Measurements from ENCODE around the gene GALNT2.

The GALNT2 gene

GRCh38 chr1:230151924-230152468, 85.0 kb downstream of the GALNT2 start:
- Histone ChIP-seq H3K36me3 (ENCODE audit: control insufficient read depth, insufficient read depth, low read length) (no peaks in the 10 kb centered on the region), H3K4me1 (ENCODE audit: control insufficient read depth, insufficient read depth, low read length) (peaks cover 10% of the 10 kb centered on the region), H3K27me3 (ENCODE audit: control insufficient read depth, insufficient read depth, low read length) (no peaks in the 10 kb centered on the region), H3K9ac (ENCODE audit: low read length) (no peak overlapping the region), H3K4me3 (ENCODE audit: low read depth, low read length) (no peak overlapping the region), H3K27ac (ENCODE audit: low read depth, low read length) (no peak overlapping the region), H3K9me3 (ENCODE audit: control insufficient read depth, insufficient read depth, low read depth, low read length) (peaks cover 5% of the 10 kb centered on the region; the same call in 1 of the 2 replicates)

- Histone ChIP-seq H3K9me3 (ENCODE audit: control insufficient read depth, insufficient read depth, low read depth, low read length) (peaks cover 7% of the 10 kb centered on the region; the same call in 1 of the 2 replicates), H3K9ac (ENCODE audit: low read length) (no peak overlapping the region), H3K27ac (ENCODE audit: low read depth, low read length) (no peak overlapping the region), H3K27me3 (ENCODE audit: control insufficient read depth, insufficient read depth, low read length) (no peaks in the 10 kb centered on the region), H3K36me3 (ENCODE audit: control insufficient read depth, insufficient read depth, low read length) (no peaks in the 10 kb centered on the region), H3K4me3 (ENCODE audit: low read depth, low read length) (no peak overlapping the region), H3K4me1 (ENCODE audit: control insufficient read depth, insufficient read depth, low read length) (peaks cover 13% of the 10 kb centered on the region)
Measured at GRCh38 chr1:230152999-230153398, 86.0 kb downstream of the GALNT2 start.

- Histone ChIP-seq H3K4me3 (ENCODE audit: low read depth, low read length) (no peak overlapping the region), H3K27ac (ENCODE audit: low read depth, low read length) (no peak overlapping the region), H3K9me3 (ENCODE audit: control insufficient read depth, insufficient read depth, low read depth, low read length) (peaks cover 7% of the 10 kb centered on the region; the same call in 1 of the 2 replicates)
Measured at GRCh38 chr1:230153641-230154296, 86.7 kb downstream of the GALNT2 start.

GRCh38 chr1:230155021-230155420, 88.0 kb downstream of the GALNT2 start:
- H3K27me3 ChIP-seq (ENCODE audit: control insufficient read depth, insufficient read depth, low read length), result no peaks in the 10 kb centered on the region
- no peak overlapping the region for H3K9ac ChIP-seq (ENCODE audit: low read length)
- no peaks in the 10 kb centered on the region for H3K36me3 ChIP-seq (ENCODE audit: control insufficient read depth, insufficient read depth, low read length)
- H3K9me3 ChIP-seq (ENCODE audit: control insufficient read depth, insufficient read depth, low read depth, low read length), result peaks cover 7% of the 10 kb centered on the region; the same call in 1 of the 2 replicates
- peaks cover 16% of the 10 kb centered on the region for H3K4me1 ChIP-seq (ENCODE audit: control insufficient read depth, insufficient read depth, low read length)
- H3K27ac ChIP-seq (ENCODE audit: low read depth, low read length), result no peak overlapping the region
- H3K4me3 ChIP-seq (ENCODE audit: low read depth, low read length), result no peak overlapping the region

More at GRCh38 chr1:230153641-230154296, 86.7 kb downstream of the GALNT2 start:
- Histone ChIP-seq H3K9ac (ENCODE audit: low read length) (no peak overlapping the region), H3K36me3 (ENCODE audit: control insufficient read depth, insufficient read depth, low read length) (no peaks in the 10 kb centered on the region), H3K27me3 (ENCODE audit: control insufficient read depth, insufficient read depth, low read length) (no peaks in the 10 kb centered on the region), H3K4me1 (ENCODE audit: control insufficient read depth, insufficient read depth, low read length) (peaks cover 18% of the 10 kb centered on the region)

- Histone ChIP-seq H3K36me3 (ENCODE audit: control insufficient read depth, insufficient read depth, low read length) (no peaks in the 10 kb centered on the region), H3K4me3 (ENCODE audit: low read depth, low read length) (no peak overlapping the region), H3K4me1 (ENCODE audit: control insufficient read depth, insufficient read depth, low read length) (peaks cover 13% of the 10 kb centered on the region; the same call in 1 of the 2 replicates), H3K27ac (ENCODE audit: low read depth, low read length) (no peak overlapping the region), H3K27me3 (ENCODE audit: control insufficient read depth, insufficient read depth, low read length) (no peaks in the 10 kb centered on the region), H3K9ac (ENCODE audit: low read length) (no peak overlapping the region), H3K9me3 (ENCODE audit: control insufficient read depth, insufficient read depth, low read depth, low read length) (peaks cover 7% of the 10 kb centered on the region; the same call in 1 of the 2 replicates)
Measured at GRCh38 chr1:230156068-230156467, 89.0 kb downstream of the GALNT2 start.

GRCh38 chr1:230156536-230156935, 89.5 kb downstream of the GALNT2 start:
- H3K4me3 ChIP-seq (ENCODE audit: low read depth, low read length), result no peak overlapping the region
- H3K27me3 ChIP-seq (ENCODE audit: control insufficient read depth, insufficient read depth, low read length), result no peaks in the 10 kb centered on the region
- no peak overlapping the region for H3K27ac ChIP-seq (ENCODE audit: low read depth, low read length)
- H3K4me1 ChIP-seq (ENCODE audit: control insufficient read depth, insufficient read depth, low read length), result peaks cover 13% of the 10 kb centered on the region; the same call in 1 of the 2 replicates
- H3K9ac ChIP-seq (ENCODE audit: low read length), result no peak overlapping the region
- no peaks in the 10 kb centered on the region for H3K36me3 ChIP-seq (ENCODE audit: control insufficient read depth, insufficient read depth, low read length)
- H3K9me3 ChIP-seq (ENCODE audit: control insufficient read depth, insufficient read depth, low read depth, low read length), result peaks cover 7% of the 10 kb centered on the region; the same call in 1 of the 2 replicates

GRCh38 chr1:230157420-230158390, 90.7 kb downstream of the GALNT2 start:
- Histone ChIP-seq H3K9ac (ENCODE audit: low read length) (no peak overlapping the region), H3K27ac (ENCODE audit: low read depth, low read length) (no peak overlapping the region), H3K36me3 (ENCODE audit: control insufficient read depth, insufficient read depth, low read length) (no peaks in the 10 kb centered on the region), H3K4me3 (ENCODE audit: low read depth, low read length) (no peak overlapping the region), H3K4me1 (ENCODE audit: control insufficient read depth, insufficient read depth, low read length) (peaks cover 13% of the 10 kb centered on the region; the same call in 1 of the 2 replicates), H3K27me3 (ENCODE audit: control insufficient read depth, insufficient read depth, low read length) (no peaks in the 10 kb centered on the region), H3K9me3 (ENCODE audit: control insufficient read depth, insufficient read depth, low read depth, low read length) (peaks cover 7% of the 10 kb centered on the region; the same call in 1 of the 2 replicates)

- Histone ChIP-seq H3K9ac (ENCODE audit: low read length) (no peak overlapping the region), H3K9me3 (ENCODE audit: control insufficient read depth, insufficient read depth, low read depth, low read length) (peaks cover 7% of the 10 kb centered on the region; the same call in 1 of the 2 replicates), H3K4me3 (ENCODE audit: low read depth, low read length) (no peak overlapping the region), H3K4me1 (ENCODE audit: control insufficient read depth, insufficient read depth, low read length) (peaks cover 11% of the 10 kb centered on the region; the same call in 1 of the 2 replicates), H3K27ac (ENCODE audit: low read depth, low read length) (no peak overlapping the region), H3K27me3 (ENCODE audit: control insufficient read depth, insufficient read depth, low read length) (no peaks in the 10 kb centered on the region), H3K36me3 (ENCODE audit: control insufficient read depth, insufficient read depth, low read length) (no peaks in the 10 kb centered on the region)
Measured at GRCh38 chr1:230158415-230159291, 91.6 kb downstream of the GALNT2 start.

GRCh38 chr1:230159580-230159979, 92.5 kb downstream of the GALNT2 start:
- no peak overlapping the region for H3K9ac ChIP-seq (ENCODE audit: low read length)
- peaks cover 8% of the 10 kb centered on the region; the same call in 1 of the 2 replicates for H3K4me1 ChIP-seq (ENCODE audit: control insufficient read depth, insufficient read depth, low read length)

More at GRCh38 chr1:230159580-230159979, 92.5 kb downstream of the GALNT2 start:
- Histone ChIP-seq H3K36me3 (ENCODE audit: control insufficient read depth, insufficient read depth, low read length) (no peaks in the 10 kb centered on the region), H3K27ac (ENCODE audit: low read depth, low read length) (no peak overlapping the region), H3K4me3 (ENCODE audit: low read depth, low read length) (no peak overlapping the region), H3K9me3 (ENCODE audit: control insufficient read depth, insufficient read depth, low read depth, low read length) (peaks cover 7% of the 10 kb centered on the region; the same call in 1 of the 2 replicates), H3K27me3 (ENCODE audit: control insufficient read depth, insufficient read depth, low read length) (no peaks in the 10 kb centered on the region)
